Erythroblast (primary cell): ENCODE data around the gene DCAF8.

Experiments
- DNase-seq, 2 experiments: peaks; one replicate each; lab custom pipeline; 2025; lab: John Stamatoyannopoulos, UW
- GATA1 ChIP-seq: IDR thresholded peaks from 2 replicates; pipeline ENCODE4 v1.6.1; 2011; ENCODE audit warnings: low read depth, mild to moderate bottlenecking, control low read depth, low read length, moderate library complexity
- POLR2A ChIP-seq: IDR thresholded peaks from 2 replicates; pipeline ENCODE4 v1.6.1; 2011; ENCODE audit warnings: mild to moderate bottlenecking, low read length

The DCAF8 gene

GRCh38 chr1:160284220-160284781 is 22.0 kb upstream of the DCAF8 start:
- peak; percentile 63 to 71 for DNase-seq
- TF ChIP-seq POLR2A = no peak
- no peak for TF ChIP-seq GATA1

DNA sequence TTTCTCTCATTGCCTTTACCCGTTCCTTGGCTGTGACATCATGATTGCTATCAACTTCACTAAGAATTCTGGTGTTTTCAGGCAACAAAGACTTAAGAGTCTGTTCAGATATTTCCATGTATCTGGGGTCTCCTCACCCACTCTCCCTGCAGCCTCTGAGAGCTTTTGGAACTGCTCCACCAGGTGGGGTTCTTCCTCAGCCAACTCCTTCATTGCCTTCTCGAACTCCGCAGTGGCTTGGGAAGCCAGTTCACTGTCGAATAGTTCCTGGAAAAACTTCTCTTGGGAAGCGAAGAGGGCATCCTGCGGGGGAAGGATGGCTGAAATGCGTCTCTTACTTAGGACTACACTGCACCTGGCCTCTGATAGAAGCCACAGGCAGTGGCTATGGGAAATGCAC is 20.5 kb upstream of the DCAF8 start:
- TF ChIP-seq GATA1 = no peak
- no peak for TF ChIP-seq POLR2A
- no peak for DNase-seq

GRCh38 chr1:160277987-160278386 is 15.6 kb upstream of the DCAF8 start:
- TF ChIP-seq POLR2A = no peak
- no peak for TF ChIP-seq GATA1
- no peak for DNase-seq

DNA sequence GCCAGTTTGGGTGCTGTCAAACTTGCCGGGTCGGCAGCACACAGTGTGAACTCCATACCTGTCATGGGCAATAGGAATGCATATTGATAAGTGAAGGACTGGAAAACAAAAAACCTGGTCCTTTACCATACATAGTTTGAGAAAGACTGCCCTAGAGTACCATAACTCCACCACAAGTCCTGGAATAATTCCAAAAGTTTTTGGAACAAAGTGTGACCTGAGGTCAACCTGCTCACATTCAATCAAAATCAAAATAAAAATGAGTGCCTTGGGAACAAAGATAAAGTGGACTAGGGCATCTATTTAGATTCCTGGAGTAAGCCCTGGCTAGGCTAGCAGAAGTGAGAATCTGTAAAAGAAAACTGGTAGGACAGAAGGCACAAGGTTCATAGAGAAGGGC is 15.0 kb upstream of the DCAF8 start:
- no peak for DNase-seq
- TF ChIP-seq POLR2A (no peak), GATA1 (no peak)

- DNase-seq = no peak
- TF ChIP-seq POLR2A (no peak), GATA1 (no peak)
Measured at GRCh38 chr1:160271025-160271424, 8.7 kb upstream of the DCAF8 start.

GRCh38 chr1:160267284-160267991 is 5.1 kb upstream of the DCAF8 start:
- TF ChIP-seq POLR2A (no peak), GATA1 (no peak)
- DNase-seq = no peak

DNA sequence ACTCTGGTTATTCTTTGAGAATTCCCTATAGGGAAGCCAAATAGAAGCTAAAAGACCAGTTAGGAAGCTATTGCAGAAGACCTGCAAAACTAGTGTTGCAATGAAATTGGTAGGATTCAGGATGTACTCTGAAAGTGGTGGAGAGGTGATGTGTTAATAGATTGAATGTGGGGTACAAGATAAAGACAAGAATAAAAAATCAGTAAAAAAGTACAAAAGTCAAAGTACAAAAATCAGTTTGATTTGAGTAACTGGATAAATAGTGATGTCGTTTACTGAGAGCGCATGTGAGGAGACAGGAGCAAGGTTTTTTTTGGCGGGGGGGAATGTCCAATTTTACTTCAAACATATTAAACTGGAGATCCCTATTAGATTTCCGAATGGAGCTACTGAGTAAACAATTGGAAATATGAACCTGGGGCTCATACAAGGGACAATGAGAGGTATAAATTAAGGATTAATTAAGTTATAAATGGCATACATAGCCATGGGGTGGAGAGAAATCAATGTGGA is 2.5 kb upstream of the DCAF8 start:
- no peak for DNase-seq
- TF ChIP-seq GATA1 = no peak

- no peak for TF ChIP-seq POLR2A
- TF ChIP-seq GATA1 = no peak
- DNase-seq = peak; percentile 82 to 91
Measured at GRCh38 chr1:160261556-160261892, 825 bp downstream of the DCAF8 start.

DNA sequence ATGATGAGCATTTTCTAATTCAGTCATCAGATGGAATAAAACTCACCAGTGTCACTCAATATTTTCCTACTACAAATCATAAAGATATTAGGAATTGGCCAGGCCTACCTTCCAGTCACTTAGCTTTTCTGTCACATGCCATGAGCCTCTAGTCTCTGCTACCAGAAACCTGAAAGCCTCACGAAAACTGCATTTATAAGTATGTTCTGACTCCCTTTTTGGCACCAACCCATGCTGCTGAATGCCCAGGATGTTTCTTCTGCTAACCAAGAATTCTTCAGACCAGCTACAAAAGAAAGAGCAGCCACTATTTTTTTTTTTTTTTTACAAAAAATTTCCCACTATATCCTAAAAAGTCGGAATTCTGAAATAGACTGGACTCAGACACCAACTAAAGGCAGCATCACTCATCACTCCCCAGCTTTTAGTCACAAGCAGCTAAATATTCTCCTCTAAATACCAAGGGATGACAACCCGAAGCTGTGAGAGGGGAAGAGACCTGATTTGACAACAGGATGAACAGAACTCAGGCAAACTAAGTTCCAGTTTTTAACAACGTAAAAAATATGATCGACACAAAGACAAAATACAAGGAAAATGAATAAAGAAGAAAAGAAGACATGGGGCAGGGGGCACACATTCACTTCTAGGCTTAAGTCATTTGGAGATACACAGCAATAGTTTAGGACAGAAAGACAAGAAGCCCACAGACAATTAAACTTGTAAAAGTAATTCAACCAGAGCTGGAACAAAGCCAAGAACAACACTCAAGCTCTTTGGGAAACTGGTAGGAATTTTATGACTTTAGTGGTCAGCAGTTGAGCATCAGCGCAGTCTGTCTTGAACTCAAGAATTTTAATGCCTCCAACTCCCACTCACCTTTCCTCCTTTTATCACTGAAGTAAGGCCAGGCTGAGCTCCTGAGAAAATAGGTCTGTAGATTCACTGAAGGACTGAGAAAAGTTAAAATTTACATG is 1.7 kb downstream of the DCAF8 start:
- DNase-seq = peak; percentile 36 to 68
- TF ChIP-seq GATA1 = no peak
- no peak for TF ChIP-seq POLR2A

DNA sequence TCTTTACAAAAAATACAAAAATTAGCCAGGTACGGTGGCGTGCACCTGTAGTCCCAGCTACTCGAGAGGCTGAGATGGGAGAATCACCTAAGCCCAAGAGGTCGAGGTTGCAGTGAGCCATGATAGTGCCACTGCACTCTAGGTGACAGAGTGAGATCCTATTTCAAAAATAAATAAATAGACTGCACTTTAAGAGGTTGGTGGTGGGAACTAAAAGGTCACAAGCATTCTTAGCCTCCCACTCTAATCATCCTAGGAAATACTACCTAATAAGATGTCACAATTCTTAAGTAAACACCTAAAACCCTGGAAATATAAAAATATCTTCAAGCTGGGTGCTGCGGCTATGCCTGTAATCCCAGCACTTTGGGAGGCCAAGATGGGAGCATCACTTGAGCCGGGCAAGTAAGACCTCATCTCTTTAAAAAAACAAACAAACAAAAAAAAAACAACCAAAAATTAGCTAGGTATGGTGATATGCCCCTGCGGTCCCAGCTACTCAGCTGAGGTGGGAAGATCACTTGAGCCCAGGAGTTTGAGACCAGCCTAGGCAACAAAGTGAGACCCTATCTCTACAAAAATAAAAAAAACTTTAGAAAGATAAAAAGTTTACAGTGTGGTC is 4.1 kb downstream of the DCAF8 start:
- DNase-seq = no peak
- no peak for TF ChIP-seq GATA1
- TF ChIP-seq POLR2A = no peak

DNA sequence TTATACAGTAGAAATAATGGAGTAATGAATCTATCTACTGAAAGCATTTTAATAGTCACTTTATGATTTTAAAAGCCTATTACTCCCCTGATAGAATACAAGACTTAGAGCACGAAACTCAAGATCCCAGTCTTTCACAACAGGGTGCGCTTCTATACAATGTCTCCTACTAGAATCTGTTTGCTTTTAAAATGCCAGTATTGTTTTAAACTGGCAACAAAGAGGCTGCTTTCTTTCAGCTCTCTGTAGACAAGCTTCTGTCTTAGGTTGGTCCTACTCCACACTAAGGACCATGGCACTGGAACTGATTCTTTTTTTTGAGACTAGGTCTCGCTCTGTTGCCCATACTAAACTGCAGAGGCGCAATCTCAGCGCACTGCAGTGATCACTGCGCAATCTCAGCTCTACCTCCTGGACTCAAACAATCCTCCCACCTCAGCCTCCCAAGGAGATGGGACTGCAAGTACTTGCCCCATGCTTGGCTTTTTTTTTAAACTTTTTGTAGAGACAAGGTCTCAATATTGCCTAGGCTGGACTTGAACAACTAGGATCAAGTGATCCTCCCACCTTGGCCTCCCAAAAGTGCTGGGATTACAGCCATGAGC is 4.8 kb downstream of the DCAF8 start:
- DNase-seq = no peak

DNA sequence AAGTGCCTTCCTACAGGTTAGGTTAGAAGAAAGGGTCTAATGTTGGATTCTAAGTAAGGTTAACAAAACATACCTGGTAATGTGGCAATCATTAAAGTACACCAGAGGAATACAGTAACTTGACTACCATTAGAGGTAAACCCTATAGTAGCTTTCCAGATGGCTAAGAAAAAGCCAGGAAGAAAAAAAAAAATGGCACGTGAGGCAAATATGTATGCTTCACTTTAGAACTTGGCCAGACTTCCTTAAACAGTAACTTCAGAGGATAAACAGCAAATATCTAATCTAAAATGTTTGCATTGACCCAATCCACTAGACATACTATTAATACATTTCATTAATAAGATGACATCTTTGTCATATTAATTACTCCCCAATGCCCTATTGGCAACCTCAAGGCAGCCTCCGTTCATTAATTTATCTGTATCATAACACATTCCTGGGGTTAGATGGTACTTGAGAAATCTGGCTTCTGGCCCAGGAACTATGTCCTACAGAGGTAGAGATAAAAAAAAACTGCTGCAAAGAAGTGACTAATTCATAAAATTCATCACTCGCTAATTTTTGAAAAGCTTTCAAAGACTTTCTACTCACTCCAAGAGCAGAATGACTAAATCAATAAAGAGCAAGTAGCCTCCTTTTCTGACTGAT is 5.8 kb downstream of the DCAF8 start:
- peak; percentile 84 to 86 for DNase-seq
- TF ChIP-seq POLR2A = no peak
- no peak for TF ChIP-seq GATA1

More for the DNA sequence above, 4.8 kb downstream of the DCAF8 start:
- TF ChIP-seq GATA1 = no peak
- TF ChIP-seq POLR2A = no peak
